ENCODE data around the gene MYMK.
A peak's percentile ranks its signal among the peaks of the same experiment; 100 is the strongest.

The MYMK gene

DNA sequence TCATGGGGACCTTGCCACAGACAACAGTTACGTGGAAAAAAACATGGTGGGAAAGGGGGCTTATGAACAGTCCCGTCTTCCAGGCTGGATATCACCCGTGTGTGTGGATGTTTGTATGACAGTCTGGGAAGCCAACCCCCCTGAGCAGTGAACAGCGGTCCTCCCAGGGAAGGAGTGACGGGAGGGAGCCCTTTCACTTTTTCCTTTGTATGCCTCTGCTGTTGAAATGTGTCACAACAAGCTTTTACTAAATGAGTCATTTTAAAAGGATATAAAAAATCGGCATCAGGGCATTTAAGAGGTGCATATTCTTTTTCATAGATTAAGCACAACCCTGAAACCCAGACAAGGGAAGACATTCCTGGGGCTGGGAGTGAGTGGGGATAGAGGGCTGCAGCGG is 5.1 kb downstream of the MYMK start:
- Histone ChIP-seq H3K9me3 (ENCODE audit: control insufficient read depth, low read length) (no peaks in the 10 kb centered on the region), H3K9ac (ENCODE audit: low read length) (no peak overlapping the region), H4K91ac (ENCODE audit: low read length) (no peak overlapping the region), H4K8ac (ENCODE audit: low read length) (no peak overlapping the region), H3K36me3 (ENCODE audit: control insufficient read depth in 1 of 2, insufficient read depth in 2 of 2, low read depth in 1 of 2, low read length in 2 of 2) (no peaks in the 10 kb centered on the region), H3K4me1 (ENCODE audit: control insufficient read depth, insufficient read depth, low read depth, low read length) (peaks cover 2% of the 10 kb centered on the region), H3K79me1 (replicated peaks; ENCODE audit: low read length, poor library complexity, severe bottlenecking) (no peaks in the 10 kb centered on the region), H3K4ac (ENCODE audit: low read depth in 1 of 2, low read length in 2 of 2) (no peak overlapping the region), H2BK120ac (ENCODE audit: low read depth, low read length) (no peak overlapping the region), H2AFZ (ENCODE audit: low read depth, low read length) (no peak overlapping the region), H3K18ac (ENCODE audit: low read depth in 1 of 2, low read length in 2 of 2) (no peak overlapping the region), H3K27me3 (ENCODE audit: control insufficient read depth in 1 of 2, insufficient read depth in 1 of 2, low read length in 2 of 2) (peaks cover 54 to 69% of the 10 kb centered on the region in 2 experiments), H2BK12ac (ENCODE audit: low read length in 2 of 2) (no peak overlapping the region), H3K23ac (ENCODE audit: low read length in 2 of 2) (no peak overlapping the region), H3K4me2 (ENCODE audit: low read length, poor library complexity, severe bottlenecking) (no peak overlapping the region), H2AK5ac (ENCODE audit: low read length, severe bottlenecking) (no peak overlapping the region), H2BK15ac (ENCODE audit: low read depth, poor library complexity, severe bottlenecking) (no peak overlapping the region), H3K4me3 (ENCODE audit: insufficient read depth in 1 of 2, low read depth in 1 of 2, low read length in 2 of 2) (no peak overlapping the region), H3K27ac (ENCODE audit: low read length, poor library complexity, severe bottlenecking) (no peak overlapping the region), H3K14ac (ENCODE audit: low read length in 2 of 2) (no peak overlapping the region), H2BK5ac (ENCODE audit: low read depth, low read length, poor library complexity, severe bottlenecking) (no peak overlapping the region)
- no peak for DNase-seq
- WGBS, result 82% methylated on average over 7 of the region's 7 CpGs

DNA sequence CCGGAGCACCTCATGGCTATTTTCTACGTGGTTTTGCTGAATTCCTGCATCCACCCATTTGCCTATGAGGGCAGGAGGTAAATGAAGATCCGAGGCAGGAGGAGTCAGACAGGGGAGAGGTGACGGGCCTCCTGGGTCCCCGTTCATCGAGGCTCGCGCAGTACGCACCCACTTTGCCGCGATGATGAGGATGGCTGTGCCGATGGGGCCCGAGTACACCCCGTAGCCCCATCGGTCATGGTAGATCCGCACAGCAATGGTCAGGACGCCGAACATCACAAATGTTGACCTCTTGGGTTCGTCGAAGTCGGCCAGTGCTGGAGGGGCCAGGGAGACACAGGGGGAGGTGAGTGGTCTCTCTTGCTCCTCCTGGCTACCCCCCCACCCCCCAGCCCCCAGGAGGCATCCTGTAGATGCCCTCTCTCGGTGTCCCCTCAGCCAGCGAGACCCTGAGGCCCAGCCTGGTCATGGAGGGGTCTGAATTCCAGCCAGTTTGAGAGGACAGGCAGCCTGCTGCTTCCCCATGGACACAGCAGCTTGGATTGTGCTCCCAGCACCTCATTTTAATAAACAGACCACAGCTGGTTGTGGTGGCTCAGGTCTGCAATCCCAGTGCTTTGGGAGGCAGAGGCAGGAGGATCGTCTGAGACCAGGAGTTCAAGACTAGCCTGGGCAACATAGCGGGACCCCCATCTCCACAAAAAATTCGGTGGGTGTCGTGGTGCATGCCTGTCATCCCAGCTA is 5.9 kb downstream of the MYMK start:
- H2BK5ac ChIP-seq (ENCODE audit: low read depth, low read length, poor library complexity, severe bottlenecking), result no peak overlapping the region
- H3K4ac ChIP-seq (ENCODE audit: low read depth in 1 of 2, low read length in 2 of 2), result no peak overlapping the region
- H2BK12ac ChIP-seq (ENCODE audit: low read length in 2 of 2), result no peak overlapping the region
- H4K91ac ChIP-seq (ENCODE audit: low read length), result no peak overlapping the region
- H4K8ac ChIP-seq (ENCODE audit: low read length), result no peak overlapping the region
- H2AK5ac ChIP-seq (ENCODE audit: low read length, severe bottlenecking), result no peak overlapping the region
- peaks cover 2% of the 10 kb centered on the region for H3K4me1 ChIP-seq (ENCODE audit: control insufficient read depth, insufficient read depth, low read depth, low read length)
- no peak overlapping the region for H3K4me2 ChIP-seq (ENCODE audit: low read length, poor library complexity, severe bottlenecking)
- no peak overlapping the region for H2AFZ ChIP-seq (ENCODE audit: low read depth, low read length)
- 91% methylated on average over 25 of the region's 27 CpGs for WGBS
- H3K18ac ChIP-seq (ENCODE audit: low read depth in 1 of 2, low read length in 2 of 2), result no peak overlapping the region
- H3K4me3 ChIP-seq (ENCODE audit: insufficient read depth in 1 of 2, low read depth in 1 of 2, low read length in 2 of 2), result no peak overlapping the region
- no peaks in the 10 kb centered on the region for H3K79me1 ChIP-seq (replicated peaks; ENCODE audit: low read length, poor library complexity, severe bottlenecking)
- H3K27ac ChIP-seq (ENCODE audit: low read length, poor library complexity, severe bottlenecking), result no peak overlapping the region
- no peak overlapping the region for H3K23ac ChIP-seq (ENCODE audit: low read length in 2 of 2)
- H3K9me3 ChIP-seq (ENCODE audit: control insufficient read depth, low read length), result no peaks in the 10 kb centered on the region
- no peak for DNase-seq
- H3K9ac ChIP-seq (ENCODE audit: low read length), result no peak overlapping the region
- no peak overlapping the region for H2BK15ac ChIP-seq (ENCODE audit: low read depth, poor library complexity, severe bottlenecking)
- H3K27me3 ChIP-seq (ENCODE audit: control insufficient read depth in 1 of 2, insufficient read depth in 1 of 2, low read length in 2 of 2), result peaks cover 50 to 67% of the 10 kb centered on the region in 2 experiments
- H2BK120ac ChIP-seq (ENCODE audit: low read depth, low read length), result no peak overlapping the region
- no peaks in the 10 kb centered on the region for H3K36me3 ChIP-seq (ENCODE audit: control insufficient read depth in 1 of 2, insufficient read depth in 2 of 2, low read depth in 1 of 2, low read length in 2 of 2)
- H3K14ac ChIP-seq (ENCODE audit: low read length in 2 of 2), result no peak overlapping the region

DNA sequence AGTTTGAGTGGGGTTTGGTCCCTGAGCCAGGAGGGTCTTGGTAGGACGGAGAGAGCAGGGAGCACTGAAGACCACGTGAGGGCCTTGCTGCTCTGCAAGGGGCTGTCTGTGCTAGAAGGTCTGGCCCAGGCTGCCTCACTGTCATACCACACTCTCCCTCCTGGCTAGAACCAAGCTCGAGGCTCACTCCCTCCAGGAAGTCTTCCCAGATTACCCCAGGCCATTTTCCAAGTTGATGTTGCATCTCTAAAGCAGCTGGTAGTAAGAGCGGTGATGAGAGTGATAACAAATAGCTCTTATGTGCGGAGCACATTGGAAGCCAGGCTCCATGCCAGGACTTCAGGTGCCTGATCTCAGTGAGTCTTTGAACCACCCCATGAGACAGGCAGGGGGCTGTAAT is 6.6 kb downstream of the MYMK start:
- no peak overlapping the region for H3K14ac ChIP-seq (ENCODE audit: low read length in 2 of 2)
- H3K79me1 ChIP-seq (replicated peaks; ENCODE audit: low read length, poor library complexity, severe bottlenecking), result no peaks in the 10 kb centered on the region
- H3K4ac ChIP-seq (ENCODE audit: low read depth in 1 of 2, low read length in 2 of 2), result no peak overlapping the region
- no peak overlapping the region for H3K27ac ChIP-seq (ENCODE audit: low read length, poor library complexity, severe bottlenecking)
- H3K36me3 ChIP-seq (ENCODE audit: control insufficient read depth in 1 of 2, insufficient read depth in 2 of 2, low read depth in 1 of 2, low read length in 2 of 2), result no peaks in the 10 kb centered on the region
- peaks cover 47 to 66% of the 10 kb centered on the region in 2 experiments for H3K27me3 ChIP-seq (ENCODE audit: control insufficient read depth in 1 of 2, insufficient read depth in 1 of 2, low read length in 2 of 2)
- no peak overlapping the region for H2AK5ac ChIP-seq (ENCODE audit: low read length, severe bottlenecking)
- 99% methylated on average over 3 of the region's 5 CpGs for WGBS
- no peaks in the 10 kb centered on the region for H3K9me3 ChIP-seq (ENCODE audit: control insufficient read depth, low read length)
- no peak overlapping the region for H3K4me3 ChIP-seq (ENCODE audit: insufficient read depth in 1 of 2, low read depth in 1 of 2, low read length in 2 of 2)
- DNase-seq, result no peak
- peaks cover 2% of the 10 kb centered on the region for H3K4me1 ChIP-seq (ENCODE audit: control insufficient read depth, insufficient read depth, low read depth, low read length)
- no peak overlapping the region for H2BK15ac ChIP-seq (ENCODE audit: low read depth, poor library complexity, severe bottlenecking)
- H3K4me2 ChIP-seq (ENCODE audit: low read length, poor library complexity, severe bottlenecking), result no peak overlapping the region
- H3K18ac ChIP-seq (ENCODE audit: low read depth in 1 of 2, low read length in 2 of 2), result no peak overlapping the region
- no peak overlapping the region for H4K8ac ChIP-seq (ENCODE audit: low read length)
- no peak overlapping the region for H3K9ac ChIP-seq (ENCODE audit: low read length)
- no peak overlapping the region for H2AFZ ChIP-seq (ENCODE audit: low read depth, low read length)
- no peak overlapping the region for H2BK12ac ChIP-seq (ENCODE audit: low read length in 2 of 2)
- H3K23ac ChIP-seq (ENCODE audit: low read length in 2 of 2), result no peak overlapping the region
- H2BK120ac ChIP-seq (ENCODE audit: low read depth, low read length), result no peak overlapping the region
- no peak overlapping the region for H2BK5ac ChIP-seq (ENCODE audit: low read depth, low read length, poor library complexity, severe bottlenecking)
- no peak overlapping the region for H4K91ac ChIP-seq (ENCODE audit: low read length)

DNA sequence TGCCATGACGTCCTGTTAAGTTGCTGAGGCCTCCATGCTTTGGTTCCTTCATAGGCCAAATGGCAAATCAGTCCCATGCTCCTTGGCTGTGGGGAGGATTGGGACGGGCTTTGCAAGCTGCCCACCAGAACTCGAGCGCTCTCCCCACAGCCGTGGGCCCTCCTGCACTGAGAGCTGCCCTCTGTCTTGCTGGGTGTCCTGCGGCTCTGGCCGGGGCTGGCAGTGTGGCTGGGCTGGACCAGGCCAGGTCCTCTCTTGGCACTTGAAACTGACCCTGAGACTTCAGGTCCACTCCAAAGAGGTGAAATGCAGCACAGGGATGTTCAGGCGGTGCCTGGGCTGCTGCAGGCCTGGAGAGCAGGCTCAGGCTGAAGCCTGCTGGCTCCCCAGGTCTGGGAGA is 7.0 kb downstream of the MYMK start:
- H3K27me3 ChIP-seq (ENCODE audit: control insufficient read depth in 1 of 2, insufficient read depth in 1 of 2, low read length in 2 of 2), result peaks cover 42 to 65% of the 10 kb centered on the region in 2 experiments
- no peak overlapping the region for H2AFZ ChIP-seq (ENCODE audit: low read depth, low read length)
- no peak overlapping the region for H3K23ac ChIP-seq (ENCODE audit: low read length in 2 of 2)
- H4K8ac ChIP-seq (ENCODE audit: low read length), result no peak overlapping the region
- H3K4ac ChIP-seq (ENCODE audit: low read depth in 1 of 2, low read length in 2 of 2), result no peak overlapping the region
- no peak overlapping the region for H3K4me3 ChIP-seq (ENCODE audit: insufficient read depth in 1 of 2, low read depth in 1 of 2, low read length in 2 of 2)
- no peak overlapping the region for H2BK120ac ChIP-seq (ENCODE audit: low read depth, low read length)
- no peak overlapping the region for H3K27ac ChIP-seq (ENCODE audit: low read length, poor library complexity, severe bottlenecking)
- no peak overlapping the region for H2BK12ac ChIP-seq (ENCODE audit: low read length in 2 of 2)
- no peaks in the 10 kb centered on the region for H3K79me1 ChIP-seq (replicated peaks; ENCODE audit: low read length, poor library complexity, severe bottlenecking)
- H3K4me1 ChIP-seq (ENCODE audit: control insufficient read depth, insufficient read depth, low read depth, low read length), result peaks cover 2% of the 10 kb centered on the region
- no peak overlapping the region for H3K4me2 ChIP-seq (ENCODE audit: low read length, poor library complexity, severe bottlenecking)
- H3K36me3 ChIP-seq (ENCODE audit: control insufficient read depth in 1 of 2, insufficient read depth in 2 of 2, low read depth in 1 of 2, low read length in 2 of 2), result no peaks in the 10 kb centered on the region
- no peak overlapping the region for H2BK5ac ChIP-seq (ENCODE audit: low read depth, low read length, poor library complexity, severe bottlenecking)
- H3K9ac ChIP-seq (ENCODE audit: low read length), result no peak overlapping the region
- H3K14ac ChIP-seq (ENCODE audit: low read length in 2 of 2), result peak overlapping the region in 1 of 2 experiments; percentile 81
- H2BK15ac ChIP-seq (ENCODE audit: low read depth, poor library complexity, severe bottlenecking), result no peak overlapping the region
- no peak for DNase-seq
- no peak overlapping the region for H2AK5ac ChIP-seq (ENCODE audit: low read length, severe bottlenecking)
- H3K18ac ChIP-seq (ENCODE audit: low read depth in 1 of 2, low read length in 2 of 2), result no peak overlapping the region
- H4K91ac ChIP-seq (ENCODE audit: low read length), result no peak overlapping the region
- no peaks in the 10 kb centered on the region for H3K9me3 ChIP-seq (ENCODE audit: control insufficient read depth, low read length)
- 80% methylated on average over 8 of the region's 8 CpGs for WGBS
